OCI-LY3 (cell line): Measurements from ENCODE around the gene HAPLN2.

Experiments used
- CTCF ChIP-seq: fragments of 200-600, 300-600 bp; sonication (generic); IDR thresholded peaks from 2 replicates; pipeline ENCODE4 v1.5.1; 2014; ENCODE audit warnings: antibody characterized with exemption, low read length, low read depth
- EZH2phosphoT487 ChIP-seq: fragments of 200-600 bp; shearing (Covaris generic); IDR thresholded peaks from 2 replicates; pipeline ENCODE4 v1.6.1; 2018; ENCODE audit warnings: antibody characterized with exemption, mixed run types, low read depth

GRCh38 chr1:156640842-156641706, 21.9 kb downstream of the HAPLN2 start:
- TF ChIP-seq CTCF: no peak
- no peak for TF ChIP-seq EZH2phosphoT487
